GM12801 (cell line): ENCODE measurements around the gene ZNF423.

ENCODE experiments used
- CTCF ChIP-seq: IDR thresholded peaks from one replicate; pipeline ENCODE4 v1.5.1; 2011; ENCODE audit warnings: control low read depth; ENCODE audit not compliant: insufficient read length; ENCODE audit errors: extremely low read depth

The ZNF423 gene

DNA sequence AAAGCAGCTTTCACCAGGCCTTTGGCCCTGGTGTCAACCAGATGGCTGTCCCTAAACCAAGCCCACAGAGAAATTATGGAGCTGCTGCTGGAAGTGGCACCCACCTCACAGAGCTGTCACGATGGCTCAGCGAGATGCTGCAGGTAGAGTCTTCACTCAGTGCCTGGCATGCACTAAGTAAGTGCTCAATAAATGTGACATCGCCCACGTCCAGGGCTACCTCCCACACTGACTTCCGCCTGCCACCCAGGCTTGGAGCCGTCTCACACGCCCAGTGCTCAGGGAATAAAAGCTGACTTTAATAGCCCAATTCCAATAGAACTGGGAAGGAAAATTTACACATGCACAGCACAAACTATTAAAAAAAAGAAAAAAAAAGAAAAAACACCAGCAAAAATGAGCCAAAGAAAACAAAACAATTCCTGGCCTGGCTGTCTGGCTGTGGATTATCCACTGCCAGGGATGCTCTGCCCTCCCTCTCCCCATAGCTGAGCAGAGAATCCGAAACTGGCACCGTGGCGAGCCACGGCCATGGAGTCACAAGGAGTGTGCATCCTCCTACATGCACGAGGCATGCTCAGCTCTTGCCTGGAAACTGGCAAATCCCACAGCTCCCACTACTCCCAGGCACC, 68.9 kb downstream of the ZNF423 start:
- no peak for TF ChIP-seq CTCF

GRCh38 chr16:49785970-49786369, 69.9 kb downstream of the ZNF423 start:
- no peak for TF ChIP-seq CTCF

GRCh38 chr16:49782405-49782804, 73.5 kb downstream of the ZNF423 start:
- no peak for TF ChIP-seq CTCF

- no peak for TF ChIP-seq CTCF
These were observed 74.5 kb downstream of the ZNF423 start for GRCh38 chr16:49781401-49781800.

- no peak for TF ChIP-seq CTCF
These were observed 75.5 kb downstream of the ZNF423 start for GRCh38 chr16:49780433-49780832.

- no peak for TF ChIP-seq CTCF
These were observed 75.9 kb downstream of the ZNF423 start for GRCh38 chr16:49779979-49780378.

DNA sequence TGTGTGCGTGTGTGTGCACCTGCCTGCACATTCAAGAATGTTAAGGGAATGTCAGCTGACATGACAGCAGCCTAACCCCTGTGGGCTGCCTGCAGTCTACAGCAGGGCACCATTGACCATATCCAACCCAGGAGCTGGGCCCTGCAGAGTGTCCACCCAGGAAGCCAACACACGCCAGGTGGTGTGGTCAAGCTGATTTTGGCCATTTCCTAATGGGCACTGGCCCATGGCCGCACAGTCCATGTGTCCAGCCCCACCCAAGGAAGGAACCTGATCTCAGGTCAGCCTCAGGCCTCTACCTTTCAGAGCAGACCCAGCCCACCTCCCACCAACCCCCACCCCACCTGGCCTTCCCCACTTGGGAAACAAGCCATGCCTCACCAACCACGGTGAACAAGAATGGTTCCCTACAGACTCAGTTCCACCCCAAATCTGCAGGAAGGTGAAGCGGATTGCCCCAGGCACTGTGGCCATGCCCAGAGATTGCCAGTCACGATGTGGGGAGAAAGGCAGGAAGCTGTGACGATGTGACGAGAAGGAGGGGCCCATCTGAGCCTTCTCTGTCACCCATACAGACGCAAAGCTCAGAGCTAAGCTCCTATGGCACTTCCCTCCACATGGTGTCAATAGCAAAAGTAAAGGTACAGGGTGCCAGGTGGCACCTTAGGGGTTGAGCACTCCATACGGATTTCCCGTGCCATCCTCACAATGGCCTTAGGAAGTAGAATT, 77.5 kb downstream of the ZNF423 start:
- TF ChIP-seq CTCF = no peak
